HG03521 (cell line): ENCODE results near the gene PPP3CA.
"Not testable (repeated sequence)": the region's sequence is repeated elsewhere in the genome, so short reads cannot be mapped to it uniquely, and the experiment has no call there.

ENCODE experiments used
- ATAC-seq: cut with Tn5 transposase; IDR thresholded peaks from one replicate; pipeline ENCODE4 v1.9.1; 2021; ENCODE audit warnings: mild to moderate bottlenecking, moderate library complexity; ENCODE audit not compliant: unreplicated experiment

PPP3CA gene

DNA sequence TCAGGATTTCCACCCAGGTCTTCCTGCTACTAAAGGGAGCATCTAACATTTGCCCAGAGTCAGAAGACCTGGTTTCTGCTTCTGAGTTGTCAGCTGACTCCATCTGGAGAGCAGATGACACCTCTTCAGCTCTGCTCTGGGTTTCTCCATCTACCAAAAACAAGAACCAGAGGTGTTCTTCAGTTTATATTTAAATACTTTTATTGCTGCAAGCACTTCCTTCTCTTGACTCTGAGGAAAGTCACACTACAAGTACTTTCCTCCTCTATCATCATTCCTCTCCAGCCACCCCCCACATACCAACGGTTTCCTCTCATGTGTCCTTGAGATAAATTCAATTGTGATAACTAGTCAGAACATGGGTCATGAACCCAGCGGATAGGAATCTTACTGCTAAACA is 88.4 kb downstream of the PPP3CA start:
- no peak for ATAC-seq

DNA sequence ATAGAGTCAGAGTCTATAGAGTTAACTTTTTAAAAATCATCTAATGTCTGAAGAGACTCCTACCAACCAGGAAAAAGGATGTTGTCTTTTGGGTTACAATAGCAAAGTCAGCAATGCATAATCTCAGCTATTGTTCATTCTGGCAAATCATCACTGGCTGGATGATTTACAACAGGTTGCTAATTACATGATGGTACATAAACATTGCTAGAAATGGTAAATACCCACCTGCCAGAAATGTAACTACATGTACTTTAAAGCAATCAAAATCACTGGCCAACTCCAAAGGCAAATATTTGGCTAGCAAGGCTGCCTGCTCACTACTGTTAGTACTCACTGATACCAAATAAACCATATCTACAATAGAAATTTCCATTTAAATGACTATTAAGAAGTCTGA is 91.1 kb downstream of the PPP3CA start:
- no peak for ATAC-seq

DNA sequence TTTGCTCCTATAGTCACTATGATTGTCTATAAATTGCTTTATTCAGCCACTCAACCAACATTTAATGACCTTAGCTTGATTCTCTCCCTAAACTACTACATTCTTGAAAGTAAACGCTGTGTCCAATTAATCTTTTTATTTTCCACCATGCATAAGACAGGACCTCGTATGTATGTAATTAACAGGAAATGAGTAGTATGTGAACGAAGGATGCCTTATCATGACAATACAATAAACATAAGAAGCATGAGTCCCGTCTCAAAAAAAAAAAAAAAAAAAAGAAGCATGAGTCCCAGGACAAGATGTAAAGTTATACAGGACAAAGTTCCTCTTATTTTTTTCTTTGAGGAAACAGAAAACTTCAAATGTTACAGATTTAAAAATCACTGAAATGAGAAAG is 92.5 kb downstream of the PPP3CA start:
- ATAC-seq: no peak

- ATAC-seq: no peak
Measured at GRCh38 chr4:101253121-101253520, 94.2 kb downstream of the PPP3CA start.

DNA sequence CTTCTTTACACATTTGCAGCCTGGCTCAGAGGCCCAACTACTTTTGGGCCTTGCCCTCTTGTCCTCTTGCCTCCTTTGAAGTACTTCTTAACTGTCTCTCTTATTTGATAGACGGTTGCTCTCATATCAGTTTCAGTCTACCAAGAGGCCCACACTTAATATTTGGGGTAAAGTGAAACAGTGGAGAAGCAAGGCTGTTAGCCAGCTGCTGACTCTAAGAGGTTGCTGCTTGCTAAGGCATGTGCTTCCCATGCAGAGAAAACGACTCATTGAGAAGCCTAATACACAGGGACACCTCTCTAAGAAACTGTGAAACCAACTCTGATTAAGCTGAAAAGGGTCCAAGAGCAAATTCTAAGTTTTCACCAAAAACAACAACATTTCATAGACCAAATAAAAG is 94.6 kb downstream of the PPP3CA start:
- no peak for ATAC-seq

DNA sequence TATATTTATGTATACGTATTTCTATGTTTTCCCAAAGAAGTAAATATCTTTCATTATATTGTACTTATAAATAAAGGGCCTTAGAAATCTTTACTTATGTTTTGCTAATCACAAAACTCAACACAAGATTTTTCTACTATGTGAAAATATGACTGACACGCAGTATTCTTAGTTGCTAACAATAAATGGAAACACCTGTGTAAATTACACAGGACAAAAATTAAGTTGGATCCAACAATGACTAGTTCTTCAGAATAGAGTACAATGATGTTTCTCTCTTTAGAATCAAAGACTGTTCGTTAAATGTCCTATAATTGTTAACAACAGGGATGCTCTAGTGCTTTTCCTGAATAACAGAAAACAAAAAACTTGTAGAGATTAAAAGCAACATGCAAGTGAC is 96.1 kb downstream of the PPP3CA start:
- ATAC-seq: no peak

- no peak for ATAC-seq
Measured at GRCh38 chr4:101244349-101244748, 103.0 kb downstream of the PPP3CA start.

GRCh38 chr4:101242441-101242840 is 104.9 kb downstream of the PPP3CA start:
- ATAC-seq: no peak

GRCh38 chr4:101240099-101240498 is 107.2 kb downstream of the PPP3CA start:
- no peak for ATAC-seq

GRCh38 chr4:101239665-101240064 is 107.7 kb downstream of the PPP3CA start:
- ATAC-seq: no peak

- ATAC-seq: no peak
Measured at GRCh38 chr4:101238706-101239105, 108.6 kb downstream of the PPP3CA start.

- no peak for ATAC-seq
Measured at GRCh38 chr4:101237773-101238172, 109.6 kb downstream of the PPP3CA start.

- no peak for ATAC-seq
Measured at GRCh38 chr4:101236097-101236496, 111.2 kb downstream of the PPP3CA start.

GRCh38 chr4:101234141-101234540 is 113.2 kb downstream of the PPP3CA start:
- not testable (repeated sequence) for ATAC-seq

GRCh38 chr4:101232074-101232776 is 115.1 kb downstream of the PPP3CA start:
- ATAC-seq: no peak

GRCh38 chr4:101230801-101231426 is 116.4 kb downstream of the PPP3CA start:
- ATAC-seq: no peak

DNA sequence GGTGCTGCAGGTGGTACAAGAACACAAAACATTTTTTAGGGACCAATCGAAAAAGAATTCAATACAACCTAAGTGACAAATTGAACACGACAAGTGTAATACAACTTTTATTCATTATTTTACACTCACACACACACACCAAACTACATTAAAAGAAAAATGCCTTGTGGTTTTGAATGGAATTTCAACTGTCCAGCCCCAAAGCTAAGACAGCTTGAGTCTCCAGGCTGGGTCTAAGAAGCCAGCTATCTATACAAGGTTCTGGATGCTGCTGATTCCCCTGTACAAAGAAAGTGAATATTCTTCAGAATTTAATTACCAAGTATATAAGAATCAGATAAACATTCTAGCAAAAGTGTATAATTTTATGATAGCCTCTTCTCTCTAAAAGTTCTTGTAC is 118.2 kb downstream of the PPP3CA start:
- no peak for ATAC-seq

DNA sequence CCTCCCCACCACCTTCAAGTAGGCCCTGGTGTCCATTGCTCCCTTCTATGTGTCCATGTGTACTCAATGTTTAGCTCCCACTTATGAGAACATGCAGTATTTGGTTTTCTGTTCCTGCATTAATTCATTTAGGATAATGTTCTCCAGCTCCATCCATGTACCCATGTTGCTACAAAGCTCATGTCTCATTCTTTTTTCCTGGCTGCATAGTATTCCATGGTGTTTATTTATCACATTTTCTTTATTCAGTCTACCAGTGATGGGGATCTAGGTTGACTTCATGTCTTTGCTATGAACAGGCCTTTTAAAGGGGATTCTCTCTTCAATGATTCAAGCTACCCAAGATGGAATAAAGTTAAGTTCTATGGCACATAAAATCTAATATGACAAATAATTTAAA is 119.6 kb downstream of the PPP3CA start:
- no peak for ATAC-seq

GRCh38 chr4:101224358-101225218 is 122.7 kb downstream of the PPP3CA start:
- no peak for ATAC-seq

GRCh38 chr4:101222156-101222845 is 125.0 kb downstream of the PPP3CA start:
- no peak for ATAC-seq

- ATAC-seq: no peak
Measured at GRCh38 chr4:101221294-101221693, 126.0 kb downstream of the PPP3CA start.
